OCI-M1 (cell line): ENCODE measurements around the gene PDE6D.

Experiments
- DNase-seq: peaks from one replicate; lab custom pipeline; 2025; lab: John Stamatoyannopoulos, UW

PDE6D gene

DNA sequence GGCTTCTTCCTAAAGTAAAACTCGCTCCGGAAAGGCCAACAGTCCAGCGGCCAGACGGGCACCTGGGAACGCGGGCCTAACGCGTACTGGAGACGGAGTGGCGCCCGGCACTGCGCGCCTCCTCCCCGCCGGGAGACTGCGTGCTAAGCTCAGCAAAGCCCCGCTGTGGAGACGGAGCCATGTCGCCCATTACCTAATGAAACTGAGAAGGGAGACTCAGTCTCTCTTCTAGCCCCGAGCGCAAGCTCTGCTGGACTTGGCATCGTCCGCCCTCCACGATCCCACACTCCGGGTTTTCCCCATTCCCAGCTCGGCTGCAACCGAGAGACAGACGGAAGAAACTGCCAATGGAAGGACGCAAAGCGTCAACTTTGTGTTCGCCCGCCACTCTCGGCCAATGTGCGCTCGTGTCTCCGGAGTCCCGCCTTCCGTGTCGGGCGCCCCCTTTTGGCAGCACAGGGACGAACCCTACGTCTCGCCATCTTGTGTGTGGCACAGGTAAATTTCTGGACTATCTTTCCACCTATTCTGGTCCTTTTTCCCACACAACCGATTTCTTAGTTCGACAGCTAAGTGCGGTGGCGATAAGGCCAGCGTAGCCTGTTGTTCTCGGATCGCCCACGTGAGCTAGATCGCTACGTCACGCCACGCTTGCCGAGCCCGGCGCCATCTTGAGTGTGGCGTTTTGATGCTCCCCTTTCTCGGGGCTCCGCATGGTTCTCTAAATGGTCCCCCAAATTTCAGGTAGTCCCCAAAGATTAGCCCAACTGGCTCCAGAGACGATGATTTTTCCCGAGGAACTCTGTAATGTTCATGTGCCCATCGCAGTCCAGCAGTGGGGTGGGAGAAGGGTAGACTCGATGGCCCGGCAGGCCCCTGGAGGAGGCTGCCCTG is 74.1 kb downstream of the PDE6D start:
- DNase-seq, result peak; percentile 98

DNA sequence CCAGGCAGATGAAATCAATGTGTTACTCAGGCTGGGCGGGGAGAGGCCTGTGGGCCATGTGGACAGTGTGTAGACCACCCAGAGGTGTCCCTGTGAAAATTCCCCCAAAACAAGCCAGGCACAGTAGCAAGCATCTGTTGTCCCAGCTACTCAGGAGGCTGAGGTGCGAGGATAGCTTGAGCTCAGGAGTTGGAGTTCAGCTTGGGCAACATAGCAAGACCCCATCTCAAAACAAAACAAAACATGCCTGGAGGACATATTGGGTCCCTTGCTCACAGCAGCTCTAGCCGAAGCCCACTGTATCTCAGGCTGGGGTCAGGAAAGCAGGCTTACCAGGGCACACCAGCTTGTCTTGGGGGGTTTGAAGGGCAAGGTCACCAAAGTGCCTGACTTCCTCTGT is 77.1 kb downstream of the PDE6D start:
- DNase-seq, result no peak

DNA sequence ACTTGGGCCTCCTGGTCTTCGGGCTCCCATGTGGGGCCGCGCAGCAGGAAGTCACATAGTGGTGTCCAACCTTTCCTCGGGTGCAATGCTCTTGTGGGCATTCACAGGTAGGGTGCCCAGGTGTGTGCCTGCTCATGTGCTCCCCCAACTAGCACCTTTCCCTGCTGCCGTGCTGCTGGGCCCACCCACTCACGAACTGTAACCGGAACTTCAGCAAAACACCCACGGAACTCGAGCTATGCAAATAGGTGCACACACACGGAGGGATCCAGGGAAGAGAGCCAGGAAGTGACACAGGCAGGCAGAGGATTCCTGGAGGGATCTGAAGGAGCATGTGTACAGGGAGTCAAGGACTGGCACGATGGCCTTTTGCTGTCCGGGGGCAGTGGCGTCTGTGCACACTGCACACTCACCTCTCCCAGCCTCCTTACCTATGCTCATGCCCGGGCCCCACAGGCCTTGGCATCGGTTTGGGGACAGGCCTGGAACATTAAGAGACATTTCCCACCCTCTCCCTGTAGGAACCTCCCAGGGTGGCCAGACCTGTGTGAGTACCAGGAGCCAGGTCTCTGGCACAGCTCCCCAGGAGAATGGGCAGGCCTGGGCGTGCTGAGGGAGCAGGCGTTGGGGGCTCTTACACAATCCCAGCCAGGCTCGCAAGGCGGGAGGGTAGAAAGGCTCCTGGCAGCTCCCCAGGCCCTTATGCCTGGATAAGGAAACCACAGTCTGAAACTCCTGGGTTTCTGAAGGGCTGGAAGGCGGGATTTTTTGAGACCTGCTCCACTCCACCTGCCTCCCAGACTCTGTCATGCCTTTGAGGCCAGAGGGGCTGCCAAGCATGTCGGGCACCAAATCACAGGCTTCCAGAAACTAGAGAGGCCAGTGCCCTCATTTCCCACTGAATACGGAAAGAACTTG is 79.4 kb downstream of the PDE6D start:
- DNase-seq, result no peak

DNA sequence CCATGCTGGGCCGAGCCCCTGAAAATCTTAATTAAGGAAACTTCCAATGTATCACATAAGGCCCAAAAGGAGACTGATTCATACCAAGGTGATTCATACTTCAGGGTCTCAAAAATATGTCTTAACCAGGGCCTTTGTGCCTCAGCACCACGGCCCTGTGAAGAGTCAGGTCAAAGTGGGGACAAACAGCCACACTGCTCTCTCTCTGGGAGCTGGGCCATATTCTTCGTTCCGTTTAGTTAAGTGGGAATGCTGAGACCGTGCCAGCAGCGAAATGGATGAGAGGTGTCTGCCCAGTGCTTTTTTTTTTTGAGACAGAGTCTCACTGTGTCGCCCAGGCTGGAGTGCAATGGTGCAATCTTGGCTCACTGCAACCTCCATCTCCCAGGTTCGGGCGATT is 82.1 kb downstream of the PDE6D start:
- no peak for DNase-seq

DNA sequence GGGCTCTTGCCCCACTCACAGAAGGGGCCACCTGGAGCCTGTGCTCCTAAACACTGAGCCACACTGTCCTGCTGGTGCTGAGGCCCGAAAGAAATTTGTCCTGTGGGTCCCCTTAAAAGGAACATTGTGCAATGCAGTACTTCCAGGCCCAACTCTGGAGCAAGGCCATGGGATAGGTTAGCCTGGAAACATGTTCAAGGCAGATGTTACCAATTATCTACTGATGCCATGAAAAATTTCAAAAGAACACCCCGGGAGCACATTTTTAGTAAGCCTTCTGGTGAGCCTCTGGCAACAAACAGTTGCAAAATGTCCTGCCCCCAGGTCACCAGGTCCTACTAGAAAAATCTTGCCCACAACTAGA is 85.1 kb downstream of the PDE6D start:
- no peak for DNase-seq

DNA sequence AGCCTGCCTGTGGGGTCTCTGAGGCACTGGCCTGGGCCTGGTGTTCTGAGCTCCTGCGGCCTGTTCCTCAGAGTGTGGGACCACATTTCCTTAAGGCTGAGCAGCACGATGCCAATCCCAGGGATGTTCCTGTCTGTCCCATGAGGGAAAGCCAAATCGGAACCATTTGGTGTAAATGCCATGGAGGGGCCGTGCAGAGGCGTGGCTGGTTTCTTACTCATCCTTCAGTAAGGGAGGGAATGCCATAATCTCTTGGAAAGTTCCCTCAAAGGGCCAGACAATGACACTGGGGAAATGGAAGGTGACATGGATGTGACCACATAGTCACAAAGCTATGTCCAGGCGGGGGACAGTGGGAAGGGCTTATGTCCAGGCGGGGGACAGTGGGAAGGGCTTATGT is 87.1 kb downstream of the PDE6D start:
- no peak for DNase-seq

DNA sequence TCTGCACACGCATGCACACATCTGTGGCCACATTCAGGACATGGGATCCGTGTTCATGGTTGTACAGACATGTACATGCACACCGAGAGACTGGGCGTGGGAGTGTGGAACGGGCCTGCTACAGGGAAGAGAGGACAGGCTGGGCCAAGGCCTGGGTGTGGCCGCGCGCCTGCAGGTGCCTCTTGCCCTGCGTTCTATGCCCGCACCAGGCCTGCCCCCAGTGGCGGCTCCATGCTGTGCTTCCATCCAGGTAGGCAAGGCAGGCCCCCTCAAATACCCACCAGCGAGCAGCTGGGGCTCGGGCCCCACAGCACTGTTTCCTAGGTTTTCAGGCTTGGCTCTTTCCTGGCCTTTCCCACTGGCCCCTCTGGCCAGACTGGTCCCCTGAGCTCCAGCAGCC is 88.2 kb downstream of the PDE6D start:
- DNase-seq, result no peak

DNA sequence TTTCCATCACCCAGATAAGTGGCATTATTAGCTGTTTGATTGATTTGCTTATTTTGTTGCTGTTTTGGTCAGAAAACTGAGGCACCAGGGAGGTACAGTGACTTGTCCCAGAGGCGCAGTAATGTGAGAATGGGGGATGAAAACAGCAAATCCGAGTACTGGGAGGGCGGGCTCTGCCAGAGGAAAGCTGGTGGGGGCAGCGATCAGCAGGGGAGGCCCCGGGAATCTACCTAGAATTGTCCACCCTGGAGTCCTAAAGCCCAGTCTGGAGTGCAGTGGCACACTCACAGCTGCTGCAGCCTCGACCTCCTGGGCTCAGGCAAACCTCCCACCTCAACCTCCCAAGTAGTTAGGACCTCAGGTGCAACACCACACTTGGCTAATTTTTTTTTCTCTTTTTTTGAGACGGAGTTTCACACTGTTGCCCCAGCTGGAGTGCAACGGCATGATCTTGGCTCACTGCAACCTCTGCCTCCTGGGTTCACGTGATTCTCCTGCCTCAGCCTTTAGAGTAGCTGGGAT is 89.8 kb downstream of the PDE6D start:
- no peak for DNase-seq

DNA sequence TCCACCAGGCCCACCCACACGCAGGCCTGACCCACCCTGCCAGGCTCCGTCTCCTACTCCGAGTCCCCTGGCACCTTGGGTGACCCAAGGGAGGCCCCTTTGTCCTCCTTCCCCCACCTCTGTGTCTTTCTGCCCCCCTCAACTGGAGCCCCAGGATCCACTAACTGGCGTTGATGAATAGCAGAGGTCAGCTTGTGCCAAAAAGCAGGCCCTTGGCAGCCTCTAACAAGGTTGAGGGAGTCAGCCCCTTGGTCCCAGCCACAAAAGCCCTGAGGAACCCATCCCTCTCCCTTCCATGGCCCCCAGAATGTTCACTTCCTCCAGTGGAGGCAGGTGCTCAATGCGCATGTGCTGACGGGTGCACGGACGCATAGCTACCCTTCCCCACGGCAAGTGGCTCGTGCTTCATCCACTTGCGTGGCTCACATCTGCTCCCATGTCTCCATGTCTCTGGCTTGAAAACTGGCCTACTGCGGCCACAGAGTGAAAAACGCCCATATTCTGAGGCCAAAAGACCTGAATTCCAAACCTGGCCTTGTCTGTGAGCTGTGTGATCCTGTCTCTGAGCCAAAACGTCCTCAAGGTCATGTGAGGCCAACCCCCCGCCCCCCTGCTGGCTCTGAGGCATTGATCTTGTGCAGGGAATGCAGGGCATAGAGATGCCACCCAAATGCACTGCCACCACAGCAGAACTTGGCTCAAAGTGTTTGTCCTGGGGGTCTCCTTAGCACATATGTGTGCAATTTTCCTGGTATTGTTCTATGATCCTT is 91.8 kb downstream of the PDE6D start:
- DNase-seq, result no peak

DNA sequence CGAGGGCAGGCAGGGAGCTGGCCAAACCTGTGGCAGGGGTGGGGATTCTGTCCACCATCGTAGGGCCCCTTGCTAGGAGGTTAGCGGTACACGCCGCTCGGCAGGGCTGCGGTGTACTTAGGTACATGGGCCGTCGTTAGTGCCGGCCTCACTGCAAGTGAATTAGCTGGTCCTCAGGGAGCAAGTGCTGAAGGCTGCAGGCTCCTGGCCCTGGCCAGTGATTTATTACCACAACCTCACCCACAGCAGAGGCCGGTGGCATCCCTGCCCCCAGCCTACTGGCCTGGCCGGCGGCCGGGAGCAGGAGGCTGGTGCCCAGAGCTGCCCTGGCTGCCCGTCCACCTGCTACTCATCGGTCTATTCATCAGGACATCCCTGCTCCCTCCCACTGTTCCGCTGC is 92.4 kb downstream of the PDE6D start:
- no peak for DNase-seq

DNA sequence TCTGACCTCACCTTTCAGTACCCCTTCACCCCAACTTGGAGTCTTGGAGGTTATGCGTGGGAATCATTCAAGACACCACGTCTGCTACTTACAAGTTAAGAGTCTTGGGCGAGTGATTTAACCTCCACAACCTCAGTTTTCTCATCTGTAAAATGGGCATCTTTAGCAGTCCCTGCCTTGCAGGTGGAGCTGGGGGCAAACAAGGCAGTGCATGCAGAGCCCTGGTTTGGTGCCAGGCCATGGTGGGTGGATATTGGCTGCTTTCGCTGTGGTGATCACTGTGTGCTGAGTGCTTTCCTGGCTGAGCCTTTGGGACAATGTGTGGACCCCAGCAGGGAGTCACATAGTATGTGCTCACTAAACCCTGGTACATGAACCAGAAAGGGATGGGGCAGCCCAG is 93.1 kb downstream of the PDE6D start:
- DNase-seq, result no peak

DNA sequence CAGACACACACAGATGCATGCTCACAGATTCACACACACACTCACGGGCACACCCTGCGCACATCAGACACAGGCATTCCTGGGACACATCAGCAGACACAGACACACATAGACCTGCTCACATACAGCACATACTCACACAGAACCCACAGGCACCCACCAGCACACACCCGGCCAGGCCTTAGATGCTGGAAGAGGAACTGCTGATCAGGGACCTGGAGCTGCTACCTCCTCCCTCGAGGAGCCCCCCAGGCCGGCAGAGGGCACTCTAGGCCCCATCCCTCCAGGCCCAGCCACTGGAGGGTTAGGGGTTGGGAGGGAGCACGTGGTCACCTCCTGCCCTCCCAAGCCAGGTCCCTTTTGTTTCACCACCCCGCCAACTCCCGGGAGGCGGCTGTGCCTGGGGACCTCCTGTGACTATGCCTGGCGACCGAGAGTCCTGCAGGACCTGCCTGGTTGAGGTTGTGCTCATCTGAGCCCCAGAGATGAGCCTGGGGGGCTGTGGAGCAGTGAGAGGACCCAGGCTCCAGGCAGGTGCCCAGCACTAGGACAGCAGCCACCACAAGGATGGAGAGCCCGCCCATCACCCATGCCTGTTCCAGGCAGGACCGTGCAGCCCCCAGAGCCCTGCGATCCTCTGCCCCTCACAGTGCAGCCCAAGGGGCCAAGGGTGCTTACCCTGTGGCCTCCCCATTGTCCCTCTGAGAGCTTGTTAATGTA is 93.8 kb downstream of the PDE6D start:
- DNase-seq, result peak; percentile 94

DNA sequence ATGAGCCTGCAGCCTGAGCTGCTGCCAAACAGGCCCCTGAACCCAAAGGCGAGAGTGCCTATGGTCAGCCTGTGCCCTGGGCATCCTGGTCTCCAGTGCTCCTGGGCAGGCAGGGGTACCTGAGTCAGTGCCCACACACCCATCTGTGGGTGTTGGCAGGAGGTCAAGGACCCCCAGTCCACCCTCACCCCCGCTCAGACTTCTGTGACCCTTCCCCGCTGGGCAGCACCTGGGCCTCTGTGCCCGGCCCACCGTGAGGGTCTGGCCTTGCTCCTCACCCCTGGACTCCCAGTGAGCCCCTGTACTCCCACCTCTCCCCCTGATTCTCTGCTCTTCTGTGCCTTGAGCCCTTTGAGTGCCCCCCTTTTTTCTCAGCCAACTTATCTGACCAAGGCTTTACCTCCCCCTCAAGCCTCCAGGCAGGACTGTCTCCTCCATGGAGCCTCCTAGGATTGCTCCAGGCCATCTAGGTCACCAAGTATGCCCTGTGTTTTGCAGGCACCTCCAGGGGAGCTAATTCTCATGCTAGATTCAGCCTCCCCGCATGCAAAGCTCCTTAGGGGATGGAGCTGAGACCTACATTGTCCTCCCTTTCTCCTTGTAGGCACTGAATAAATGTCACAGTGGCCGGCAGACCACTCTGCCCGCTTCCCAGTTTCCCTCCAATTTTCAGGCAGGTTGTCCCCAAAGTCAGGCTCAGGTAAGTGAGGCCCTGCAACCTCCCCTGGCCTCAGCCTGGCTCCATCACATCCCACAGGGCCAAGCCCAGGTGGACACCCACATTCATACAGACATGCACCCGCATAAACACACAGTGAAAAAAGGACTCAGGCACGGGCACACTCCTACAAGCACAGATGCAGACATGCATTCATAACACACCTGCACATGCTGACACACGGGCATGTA is 94.6 kb downstream of the PDE6D start:
- no peak for DNase-seq

DNA sequence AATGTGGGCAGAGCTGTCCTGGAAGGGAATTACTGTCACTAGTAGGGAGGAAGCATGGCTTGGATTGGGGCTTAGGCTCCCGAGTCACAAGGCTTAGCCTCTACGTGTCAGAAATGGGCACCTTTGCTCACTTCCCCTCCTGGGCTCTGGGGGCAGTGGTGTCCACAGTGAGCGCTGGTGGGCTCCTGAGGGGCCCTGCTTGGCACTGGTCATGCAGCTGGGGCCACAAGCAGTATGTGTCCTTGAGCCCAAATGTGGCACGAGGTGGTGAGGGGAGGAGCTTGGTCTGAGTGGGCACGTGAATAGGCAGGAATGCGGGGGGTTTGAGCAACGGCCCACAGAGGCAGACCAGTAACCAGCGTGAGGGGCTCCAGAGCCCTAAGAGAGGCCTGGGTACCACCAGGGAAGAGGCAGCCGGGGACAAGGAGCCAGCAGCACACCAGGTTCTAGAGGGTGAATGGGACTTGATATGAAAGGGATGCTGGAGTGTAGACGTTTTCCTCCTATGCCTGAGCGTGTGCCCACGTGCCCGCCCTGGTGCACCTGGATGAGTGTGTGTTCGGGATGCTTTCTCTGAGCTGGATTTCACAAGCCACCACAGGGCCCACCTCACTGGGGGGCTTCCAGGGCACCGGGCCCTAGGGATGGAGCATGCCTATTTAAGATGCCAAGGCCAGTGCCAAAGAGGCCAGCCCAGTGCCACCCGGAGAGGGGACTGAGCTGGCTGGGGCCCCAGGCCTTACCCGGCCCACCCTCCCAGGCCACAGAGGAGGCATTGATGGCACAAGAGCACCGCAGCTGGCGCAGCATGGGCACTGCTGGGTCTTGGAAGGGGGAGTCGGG is 95.5 kb downstream of the PDE6D start:
- peak; percentile 92 for DNase-seq

DNA sequence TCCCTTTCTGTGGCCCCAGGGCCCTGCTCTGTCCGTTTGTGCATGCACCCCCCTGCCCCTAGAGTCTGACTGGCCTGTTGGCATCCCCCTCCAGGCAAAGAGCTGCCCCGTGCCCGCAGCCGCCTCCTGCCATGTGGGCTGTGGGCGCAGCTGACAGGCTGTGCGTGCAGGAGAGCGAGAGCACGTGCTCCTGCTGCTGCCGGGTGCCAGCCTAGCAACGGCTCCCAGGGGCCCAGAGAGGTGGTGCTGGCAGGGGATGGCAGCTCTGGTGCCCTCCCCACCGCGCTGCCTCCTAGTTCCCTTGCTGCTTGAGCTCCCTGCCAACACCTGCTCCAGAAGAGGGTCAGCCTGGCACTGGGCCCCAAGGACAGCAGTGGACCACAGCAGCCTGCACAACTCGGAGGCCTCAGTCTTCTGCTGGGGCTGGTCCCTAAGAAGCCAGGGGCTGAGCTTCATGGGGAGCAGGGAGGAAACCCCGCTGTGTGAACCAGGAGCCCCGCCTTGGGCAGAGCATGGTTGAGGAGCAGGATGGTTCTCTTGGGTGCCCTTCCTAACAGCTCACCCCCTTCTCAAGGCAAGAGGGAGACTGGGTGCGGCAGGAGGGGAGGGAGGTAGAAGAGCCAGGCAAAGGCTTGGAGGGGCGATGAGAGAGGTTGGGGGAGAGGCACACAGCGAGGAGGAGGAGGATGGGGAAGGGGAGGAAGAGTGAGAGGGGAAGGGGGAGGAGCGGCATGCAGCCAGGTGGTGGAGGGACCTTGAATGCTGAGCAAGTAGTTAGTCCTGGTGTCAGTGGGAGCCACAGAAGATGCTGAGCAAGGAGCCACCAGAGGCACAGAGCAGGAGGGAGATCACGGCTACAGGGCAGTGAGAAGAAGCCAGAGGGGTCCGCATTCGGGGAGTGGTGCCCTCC is 96.5 kb downstream of the PDE6D start:
- DNase-seq, result no peak

DNA sequence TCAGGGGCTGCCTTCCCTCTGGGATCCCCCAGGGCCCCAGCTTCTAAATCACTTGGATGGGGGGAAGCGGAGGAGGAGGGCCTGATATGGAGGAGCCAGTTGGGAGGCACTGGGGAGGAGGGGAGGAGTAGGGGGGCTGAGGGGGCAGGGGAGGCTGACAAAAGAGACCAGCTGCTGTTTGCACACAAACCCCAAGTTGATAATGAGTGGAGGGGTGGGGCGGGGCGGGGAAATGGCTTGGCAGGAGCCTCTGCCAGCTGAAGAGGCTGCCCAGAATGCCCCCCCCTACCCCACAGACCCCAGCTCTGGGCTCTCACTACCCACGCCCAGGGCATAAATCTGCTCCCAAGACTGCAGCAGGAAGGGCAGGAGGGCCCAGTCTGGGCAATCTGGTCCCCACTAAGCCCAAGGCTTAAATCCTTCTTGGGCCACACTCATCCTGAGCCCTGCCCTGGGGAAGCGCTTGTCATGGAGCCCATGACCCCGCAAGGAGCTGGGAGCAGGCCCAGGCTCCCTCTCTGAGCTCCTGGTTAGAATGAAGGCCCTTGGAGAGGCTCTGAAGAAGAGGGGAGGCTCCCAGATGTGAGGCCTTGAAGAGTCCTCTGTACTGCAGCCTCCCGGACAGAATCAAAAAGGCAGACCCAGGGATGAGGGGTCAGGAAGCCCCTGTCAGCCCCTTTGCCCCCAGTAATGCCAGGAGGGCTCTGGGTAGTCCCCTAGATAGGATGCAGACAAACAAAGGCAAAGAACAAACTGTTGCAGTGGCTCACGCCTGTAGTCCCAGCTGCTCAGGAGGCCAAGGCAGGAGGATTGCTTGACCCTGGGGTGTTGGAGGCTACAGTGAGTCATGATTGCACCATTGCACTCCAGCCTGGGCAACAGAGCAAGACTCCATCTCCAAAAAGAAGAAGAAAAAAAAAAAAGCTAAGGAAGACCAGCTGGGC is 97.5 kb downstream of the PDE6D start:
- DNase-seq, result no peak

DNA sequence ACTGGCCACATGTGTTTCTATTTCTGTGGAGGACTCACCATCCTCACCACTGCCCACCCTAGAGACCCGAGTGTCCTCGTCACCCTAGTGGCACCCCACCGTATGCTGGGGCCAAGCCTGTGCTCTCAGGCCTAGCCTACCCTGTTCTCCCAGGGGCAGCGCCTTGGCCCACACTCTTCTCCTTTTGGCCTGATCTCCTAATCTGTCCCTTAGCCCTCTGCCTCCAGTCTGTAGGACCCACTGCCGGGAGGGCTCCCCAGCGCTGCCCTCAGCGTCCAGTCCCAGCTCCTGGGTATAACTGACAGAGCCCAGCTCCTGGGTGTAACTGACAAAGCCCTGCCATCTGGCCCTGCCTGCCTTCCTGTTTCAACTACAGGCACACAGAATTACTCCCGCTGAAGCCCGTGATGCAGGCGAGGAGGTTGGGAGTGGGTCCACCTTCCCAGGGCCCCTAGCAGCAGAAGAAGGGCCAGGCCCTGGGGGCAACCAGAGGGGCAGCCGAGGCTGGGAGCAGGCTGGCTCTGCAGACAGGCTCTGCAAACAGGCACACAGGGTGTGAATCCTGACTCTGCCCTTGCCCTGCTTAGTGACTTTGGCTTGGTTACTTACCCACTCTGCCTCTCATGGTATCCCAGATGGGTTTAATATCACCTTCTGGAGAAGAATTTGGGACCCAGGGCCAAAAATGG is 98.3 kb downstream of the PDE6D start:
- DNase-seq, result no peak
